ENCODE results near the gene MTMR3. TPM values are rescaled to one million over a fixed set of nuclear protein-coding genes. Genes with fewer than 3 reads are reported as not detected.

The MTMR3 gene
- total and polyA plus RNA-seq, 4 donors, result 6.0 to 38.8 (median 17.1) TPM

GRCh38 chr22:29867851-29868250 is 15.1 kb upstream of the MTMR3 start:
- no peak overlapping the region for H3K27ac ChIP-seq (ENCODE audit: low read depth in 1 of 2, low read length in 2 of 2)
- no peaks in the 10 kb centered on the region for H3K4me1 ChIP-seq (ENCODE audit: control insufficient read depth in 4 of 4, insufficient read depth in 4 of 4, low read length in 3 of 4)
- WGBS, result 93% methylated on average over 3 of the region's 3 CpGs

GRCh38 chr22:29870574-29870973 is 12.4 kb upstream of the MTMR3 start:
- WGBS, result 67% methylated on average over 3 of the region's 3 CpGs
- no peak for DNase-seq (ENCODE audit: low spot score)
- Histone ChIP-seq H3K36me3 (ENCODE audit: control insufficient read depth in 4 of 4, insufficient read depth in 3 of 4, low read depth in 1 of 4, low read length in 3 of 4) (no peaks in the 10 kb centered on the region), H3K9ac (ENCODE audit: low read depth in 1 of 2, low read length in 2 of 2) (no peak overlapping the region), H3K27ac (ENCODE audit: low read depth in 1 of 2, low read length in 2 of 2) (no peak overlapping the region), H3K27me3 (ENCODE audit: control insufficient read depth in 4 of 4, insufficient read depth in 4 of 4, low read length in 3 of 4) (no peaks in the 10 kb centered on the region), H3K9me3 (ENCODE audit: control insufficient read depth in 4 of 4, low read length in 3 of 4) (no peaks in the 10 kb centered on the region), H3K4me1 (ENCODE audit: control insufficient read depth in 4 of 4, insufficient read depth in 4 of 4, low read length in 3 of 4) (no peaks in the 10 kb centered on the region), H3K4me3 (ENCODE audit: low read depth in 1 of 3, low read length in 3 of 3) (no peak overlapping the region)
- TF ChIP-seq SP1 (IDR thresholded peaks at IDR 0.05) (no peak), REST (IDR thresholded peaks at IDR 0.05) (no peak), JUND (IDR thresholded peaks at IDR 0.05) (no peak), TAF1 (conservative IDR thresholded peaks at IDR 0.05) (no peak), HNF4G (IDR thresholded peaks at IDR 0.05) (no peak), NR2F2 (IDR thresholded peaks at IDR 0.05) (no peak), HNF4A (conservative IDR thresholded peaks at IDR 0.05) (no peak), RXRA (IDR thresholded peaks at IDR 0.05) (no peak), FOXA2 (IDR thresholded peaks at IDR 0.05) (no peak), CTCF (IDR thresholded peaks at IDR 0.05; ENCODE audit: low read depth, low read length, missing input control) (no peak)
- TF ChIP-seq, protein P1, sequence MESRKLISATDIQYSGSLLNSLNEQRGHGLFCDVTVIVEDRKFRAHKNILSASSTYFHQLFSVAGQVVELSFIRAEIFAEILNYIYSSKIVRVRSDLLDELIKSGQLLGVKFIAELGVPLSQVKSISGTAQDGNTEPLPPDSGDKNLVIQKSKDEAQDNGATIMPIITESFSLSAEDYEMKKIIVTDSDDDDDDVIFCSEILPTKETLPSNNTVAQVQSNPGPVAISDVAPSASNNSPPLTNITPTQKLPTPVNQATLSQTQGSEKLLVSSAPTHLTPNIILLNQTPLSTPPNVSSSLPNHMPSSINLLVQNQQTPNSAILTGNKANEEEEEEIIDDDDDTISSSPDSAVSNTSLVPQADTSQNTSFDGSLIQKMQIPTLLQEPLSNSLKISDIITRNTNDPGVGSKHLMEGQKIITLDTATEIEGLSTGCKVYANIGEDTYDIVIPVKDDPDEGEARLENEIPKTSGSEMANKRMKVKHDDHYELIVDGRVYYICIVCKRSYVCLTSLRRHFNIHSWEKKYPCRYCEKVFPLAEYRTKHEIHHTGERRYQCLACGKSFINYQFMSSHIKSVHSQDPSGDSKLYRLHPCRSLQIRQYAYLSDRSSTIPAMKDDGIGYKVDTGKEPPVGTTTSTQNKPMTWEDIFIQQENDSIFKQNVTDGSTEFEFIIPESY (IDR thresholded peaks at IDR 0.05), result no peak
- TF ChIP-seq, protein P2, sequence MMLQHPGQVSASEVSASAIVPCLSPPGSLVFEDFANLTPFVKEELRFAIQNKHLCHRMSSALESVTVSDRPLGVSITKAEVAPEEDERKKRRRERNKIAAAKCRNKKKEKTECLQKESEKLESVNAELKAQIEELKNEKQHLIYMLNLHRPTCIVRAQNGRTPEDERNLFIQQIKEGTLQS (IDR thresholded peaks at IDR 0.05), result no peak
- TF ChIP-seq, protein P3, sequence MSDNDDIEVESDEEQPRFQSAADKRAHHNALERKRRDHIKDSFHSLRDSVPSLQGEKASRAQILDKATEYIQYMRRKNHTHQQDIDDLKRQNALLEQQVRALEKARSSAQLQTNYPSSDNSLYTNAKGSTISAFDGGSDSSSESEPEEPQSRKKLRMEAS (IDR thresholded peaks at IDR 0.05), result no peak

More at GRCh38 chr22:29867851-29868250, 15.1 kb upstream of the MTMR3 start:
- H3K4me3 ChIP-seq (ENCODE audit: low read depth in 1 of 3, low read length in 3 of 3), result no peak overlapping the region
- H3K36me3 ChIP-seq (ENCODE audit: control insufficient read depth in 4 of 4, insufficient read depth in 3 of 4, low read depth in 1 of 4, low read length in 3 of 4), result no peaks in the 10 kb centered on the region
- no peak for DNase-seq (ENCODE audit: low spot score)
- TF ChIP-seq FOXA2 (IDR thresholded peaks at IDR 0.05) (no peak), RAD21 (IDR thresholded peaks at IDR 0.05) (no peak), NR2F2 (IDR thresholded peaks at IDR 0.05) (no peak), GABPA (IDR thresholded peaks at IDR 0.05 in 1 of 2, conservative IDR thresholded peaks at IDR 0.05 in 1 of 2) (no peak), HNF4A (conservative IDR thresholded peaks at IDR 0.05) (no peak), YY1 (IDR thresholded peaks at IDR 0.05) (no peak), EGR1 (IDR thresholded peaks at IDR 0.05; ENCODE audit: low read depth in 2 of 2) (no peak), JUND (IDR thresholded peaks at IDR 0.05) (no peak), RXRA (IDR thresholded peaks at IDR 0.05) (no peak), SP1 (IDR thresholded peaks at IDR 0.05) (no peak), FOXA1 (IDR thresholded peaks at IDR 0.05) (no peak)
- H3K9ac ChIP-seq (ENCODE audit: low read depth in 1 of 2, low read length in 2 of 2), result no peak overlapping the region
- no peaks in the 10 kb centered on the region for H3K27me3 ChIP-seq (ENCODE audit: control insufficient read depth in 4 of 4, insufficient read depth in 4 of 4, low read length in 3 of 4)
- no peaks in the 10 kb centered on the region for H3K9me3 ChIP-seq (ENCODE audit: control insufficient read depth in 4 of 4, low read length in 3 of 4)
